Activated naive CD4-positive, alpha-beta T cell treated with anti-CD3 and anti-CD28 coated beads, Interleukin-2, amount 50 U/mL, for 24 hours (primary cell): Measurements from ENCODE around the gene CPXM1.
A peak's percentile ranks its signal among the peaks of the same experiment; 100 is the strongest.
"Not testable (repeated sequence)": the region's sequence is repeated elsewhere in the genome, so short reads cannot be mapped to it uniquely, and the experiment has no call there.

Experiments
- H3K27ac Mint-ChIP-seq: one replicate; pipeline ENCODE4 v1.8.0; 2021; ENCODE audit warnings: mild to moderate bottlenecking, mixed read lengths
- H3K27me3 Mint-ChIP-seq: one replicate; pipeline ENCODE4 v1.8.0; 2021; ENCODE audit warnings: mixed read lengths
- H3K36me3 Mint-ChIP-seq: one replicate; pipeline ENCODE4 v1.8.0; 2021; ENCODE audit warnings: mixed read lengths
- H3K4me1 Mint-ChIP-seq: one replicate; pipeline ENCODE4 v1.8.0; 2021; ENCODE audit warnings: mixed read lengths
- H3K4me3 Mint-ChIP-seq: one replicate; pipeline ENCODE4 v1.8.0; 2021; ENCODE audit warnings: mild to moderate bottlenecking, mixed read lengths
- H3K9me3 Mint-ChIP-seq: one replicate; pipeline ENCODE4 v1.8.0; 2021; ENCODE audit warnings: mixed read lengths

Gene CPXM1

DNA sequence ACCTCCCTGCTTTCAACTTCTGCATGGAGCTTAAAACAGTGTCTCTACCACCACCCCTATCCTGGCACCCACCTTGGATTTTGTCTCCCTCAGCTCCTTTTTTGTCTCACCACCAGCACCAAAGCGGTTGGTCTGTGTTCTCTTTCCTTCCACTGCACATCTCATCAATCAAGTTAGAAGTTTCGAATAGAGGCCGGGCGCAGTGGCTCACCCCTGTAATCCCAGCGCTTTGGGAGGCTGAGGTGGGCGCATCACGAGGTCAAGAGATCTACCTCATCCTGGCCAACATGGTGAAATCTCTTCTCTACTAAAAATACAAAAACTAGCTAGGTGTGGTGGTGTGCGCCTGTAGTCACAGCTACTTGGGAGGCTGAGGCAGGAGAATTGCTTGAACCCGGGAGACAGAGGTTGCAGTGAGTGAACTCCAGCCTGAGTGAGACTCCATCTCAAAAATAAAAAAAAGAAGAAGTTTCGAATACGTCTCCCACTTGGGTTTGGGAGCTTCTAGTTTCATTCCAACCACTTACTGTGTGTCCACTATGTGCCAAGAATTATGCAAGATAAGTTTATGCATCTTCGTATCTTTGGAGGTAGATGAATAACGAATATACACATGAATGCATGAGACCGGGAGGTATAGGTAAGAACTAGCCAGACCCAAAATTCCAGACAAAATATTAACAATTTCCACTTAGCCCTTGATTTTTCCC is 34.1 kb upstream of the CPXM1 start:
- Mint-ChIP-seq H3K27me3 (no peaks in the 10 kb centered on the region), H3K4me3 (no peak overlapping the region), H3K9me3 (no peaks in the 10 kb centered on the region), H3K27ac (no peak overlapping the region), H3K36me3 (peaks cover 4% of the 10 kb centered on the region), H3K4me1 (peaks cover 20% of the 10 kb centered on the region)

DNA sequence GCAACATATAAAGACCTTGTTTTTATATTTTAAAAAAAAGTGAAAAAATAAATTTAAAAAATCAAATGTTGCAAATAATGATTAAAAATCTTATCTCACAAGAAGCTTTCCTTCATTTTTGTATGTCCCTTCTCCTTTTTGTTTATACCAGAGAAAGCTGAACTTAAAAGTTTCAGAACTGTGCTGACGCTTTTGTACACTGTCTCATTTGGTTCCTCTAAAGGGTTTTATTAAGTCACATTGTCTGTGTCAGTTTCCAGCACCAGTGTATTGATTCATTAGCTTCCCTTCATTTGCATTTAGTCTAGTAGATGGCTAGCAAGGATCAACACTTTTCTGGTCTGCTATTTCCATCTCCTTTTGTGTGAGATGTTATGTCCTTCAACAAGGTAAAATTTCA is 33.3 kb upstream of the CPXM1 start:
- Mint-ChIP-seq H3K4me3 (no peak overlapping the region), H3K27ac (no peak overlapping the region), H3K9me3 (no peaks in the 10 kb centered on the region), H3K27me3 (no peaks in the 10 kb centered on the region), H3K36me3 (peaks cover 2% of the 10 kb centered on the region), H3K4me1 (peaks cover 14% of the 10 kb centered on the region)

DNA sequence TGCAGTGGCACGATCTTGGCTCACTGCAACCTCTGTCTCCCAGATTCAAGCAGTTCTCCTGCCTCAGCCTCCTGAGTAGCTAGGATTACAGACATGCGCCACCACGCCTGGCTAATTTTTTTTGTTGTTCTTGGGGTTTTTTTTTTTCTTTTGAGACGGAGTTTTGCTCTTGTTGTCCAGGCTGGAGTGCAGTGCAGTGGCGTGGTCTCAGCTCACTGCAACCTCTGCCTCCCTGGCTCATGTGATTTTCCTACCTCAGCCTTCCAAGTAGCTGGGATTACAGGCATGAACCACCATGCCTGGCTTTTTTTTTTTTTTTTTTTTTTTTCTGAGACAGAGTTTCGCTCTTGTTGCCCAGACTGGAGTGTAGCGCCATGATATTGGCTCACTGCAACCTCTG is 30.8 kb upstream of the CPXM1 start:
- H3K27me3 Mint-ChIP-seq, H3K4me3 Mint-ChIP-seq, H3K36me3 Mint-ChIP-seq, H3K27ac Mint-ChIP-seq, H3K9me3 Mint-ChIP-seq: not testable (repeated sequence)
- H3K4me1 Mint-ChIP-seq = peaks cover 19% of the 10 kb centered on the region

DNA sequence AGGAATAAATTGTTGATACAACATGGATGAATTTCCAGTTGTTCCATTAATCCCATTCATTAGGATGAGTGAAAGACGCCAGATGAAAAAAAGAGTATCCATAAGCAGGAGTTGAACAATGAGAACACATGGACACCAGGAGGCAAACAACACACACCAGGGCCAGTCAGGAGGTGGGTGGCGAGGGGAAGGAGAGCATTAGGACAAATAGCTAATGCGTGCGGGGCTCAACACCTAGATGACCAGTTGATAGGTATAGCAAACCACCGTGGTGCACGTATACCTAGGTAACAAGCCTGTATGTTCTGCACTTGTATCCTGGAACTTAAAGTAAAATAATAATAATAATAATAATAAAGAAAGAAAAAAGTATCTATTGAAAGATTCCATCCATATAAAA is 28.9 kb upstream of the CPXM1 start:
- Mint-ChIP-seq H3K9me3 (no peaks in the 10 kb centered on the region), H3K27me3 (no peaks in the 10 kb centered on the region), H3K27ac (no peak overlapping the region), H3K4me3 (no peak overlapping the region), H3K36me3 (no peaks in the 10 kb centered on the region), H3K4me1 (peaks cover 26% of the 10 kb centered on the region)

DNA sequence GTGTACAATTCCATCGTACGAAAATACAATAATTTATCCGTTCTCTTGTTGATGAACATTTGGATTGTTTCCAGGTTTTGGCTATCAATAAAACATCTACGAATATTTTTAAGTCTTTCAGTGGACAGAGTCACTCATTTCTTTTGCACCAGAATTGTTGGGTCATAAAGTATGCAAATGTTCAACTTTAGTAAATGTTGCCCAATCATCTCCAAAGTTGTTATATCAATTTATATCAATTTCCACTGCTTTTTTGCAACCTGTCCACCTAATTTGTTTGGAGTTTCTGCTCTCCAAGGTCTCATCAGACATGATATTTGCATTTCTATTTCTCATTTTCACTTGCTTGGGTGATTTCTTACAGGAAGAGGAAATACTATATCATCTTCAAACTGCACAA is 26.2 kb upstream of the CPXM1 start:
- H3K4me3 Mint-ChIP-seq = no peak overlapping the region

DNA sequence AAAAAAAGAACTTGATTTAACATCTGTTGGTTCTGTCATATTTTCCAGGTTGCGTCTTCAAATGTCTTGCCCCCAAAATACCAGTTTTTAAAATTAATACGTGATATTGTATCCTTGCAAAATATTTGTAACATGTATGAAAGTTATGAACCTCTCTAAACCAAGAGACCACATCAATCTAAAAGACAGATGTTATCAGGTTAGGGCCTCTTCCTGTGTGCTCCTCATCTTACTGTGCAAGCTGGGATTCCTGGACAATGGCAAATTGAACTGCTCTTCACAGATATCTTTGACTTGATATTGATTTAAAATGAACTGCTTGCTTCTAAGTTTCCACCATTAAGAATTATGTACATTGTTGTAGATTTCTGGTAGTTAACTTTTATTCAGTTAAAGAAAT is 25.3 kb upstream of the CPXM1 start:
- H3K9me3 Mint-ChIP-seq = no peaks in the 10 kb centered on the region
- peaks cover 26% of the 10 kb centered on the region for H3K4me1 Mint-ChIP-seq
- H3K36me3 Mint-ChIP-seq = no peaks in the 10 kb centered on the region
- H3K27ac Mint-ChIP-seq = no peak overlapping the region
- peaks cover 3% of the 10 kb centered on the region for H3K27me3 Mint-ChIP-seq
- peak overlapping the region; percentile 52 for H3K4me3 Mint-ChIP-seq

More for the DNA sequence above, 26.2 kb upstream of the CPXM1 start:
- H3K4me1 Mint-ChIP-seq = peaks cover 24% of the 10 kb centered on the region
- H3K9me3 Mint-ChIP-seq = no peaks in the 10 kb centered on the region
- H3K27ac Mint-ChIP-seq = no peak overlapping the region
- peaks cover 2% of the 10 kb centered on the region for H3K27me3 Mint-ChIP-seq
- H3K36me3 Mint-ChIP-seq = no peaks in the 10 kb centered on the region

DNA sequence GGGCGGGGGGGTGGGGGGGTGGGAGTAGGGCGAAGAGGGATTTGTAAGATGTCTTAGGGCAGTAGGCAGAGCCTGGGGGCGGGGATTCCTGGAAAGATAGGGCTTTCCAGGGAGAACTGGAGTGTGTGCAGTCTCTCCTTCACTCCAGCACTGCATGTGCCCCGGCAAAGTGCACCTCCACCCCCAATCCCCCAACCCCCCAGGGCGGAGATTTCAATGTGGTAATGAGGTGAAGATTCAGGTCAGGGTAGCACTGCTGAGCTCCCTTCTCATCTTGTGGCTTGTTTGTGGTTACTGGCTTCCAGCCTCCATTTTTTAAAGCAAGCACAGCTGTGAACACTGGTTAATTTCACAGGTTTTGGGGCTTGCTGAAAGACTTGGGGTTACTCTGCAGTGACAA is 21.6 kb upstream of the CPXM1 start:
- Mint-ChIP-seq H3K4me3 (peak overlapping the region; percentile 70), H3K27ac (no peak overlapping the region), H3K27me3 (peaks cover 13% of the 10 kb centered on the region), H3K9me3 (no peaks in the 10 kb centered on the region), H3K36me3 (no peaks in the 10 kb centered on the region), H3K4me1 (peaks cover 33% of the 10 kb centered on the region)

DNA sequence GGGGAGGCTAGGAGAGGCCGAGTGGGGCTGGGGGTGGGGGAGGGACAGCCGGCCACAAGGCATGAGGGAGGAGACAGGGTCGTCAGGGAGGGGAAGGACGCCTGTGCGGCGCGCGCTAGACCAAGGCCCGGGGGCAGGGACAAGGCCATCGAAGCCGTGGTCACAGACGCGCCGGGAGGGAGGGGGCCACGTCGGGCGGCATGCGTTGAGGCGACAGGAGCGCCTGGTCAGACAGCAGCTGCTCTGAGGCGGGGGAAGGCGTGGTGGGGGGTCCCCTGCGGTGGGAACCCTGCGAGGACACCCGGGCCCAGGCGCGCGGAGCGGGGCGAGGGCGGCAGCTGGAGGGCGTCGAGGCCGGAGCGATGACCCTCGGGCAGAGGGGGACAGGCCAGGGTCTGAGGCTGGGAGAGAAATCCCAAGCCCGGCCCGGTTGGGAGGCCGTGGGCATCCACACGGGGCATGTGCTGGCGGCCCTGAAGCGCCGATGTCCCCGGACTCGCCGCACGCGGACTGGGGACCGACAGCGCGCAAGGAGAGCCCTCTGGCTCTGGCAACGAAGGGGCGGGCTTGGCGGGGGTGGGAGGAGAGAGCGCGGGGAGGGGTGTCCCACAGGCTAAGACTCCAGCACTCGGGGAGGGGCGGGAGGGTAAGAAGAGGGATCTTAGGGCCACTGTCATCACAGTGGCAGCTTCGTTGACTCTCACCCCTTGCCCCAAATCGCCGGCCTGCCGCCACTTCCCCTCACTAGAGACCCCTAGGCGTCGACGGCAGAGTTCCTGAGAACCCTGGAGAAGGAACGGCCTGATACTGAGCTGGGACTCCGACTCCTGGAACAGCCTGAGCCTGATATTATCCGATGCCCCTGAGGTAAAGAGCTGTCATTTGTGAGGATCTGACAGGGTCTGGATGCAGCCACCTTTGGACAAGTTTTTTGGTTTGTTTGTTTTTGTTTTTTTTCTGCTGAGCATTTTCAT is 20.8 kb upstream of the CPXM1 start:
- Mint-ChIP-seq H3K36me3 (no peaks in the 10 kb centered on the region), H3K4me3 (peak overlapping the region; percentile 70), H3K9me3 (no peaks in the 10 kb centered on the region), H3K4me1 (peaks cover 24% of the 10 kb centered on the region), H3K27ac (no peak overlapping the region), H3K27me3 (peaks cover 13% of the 10 kb centered on the region)

DNA sequence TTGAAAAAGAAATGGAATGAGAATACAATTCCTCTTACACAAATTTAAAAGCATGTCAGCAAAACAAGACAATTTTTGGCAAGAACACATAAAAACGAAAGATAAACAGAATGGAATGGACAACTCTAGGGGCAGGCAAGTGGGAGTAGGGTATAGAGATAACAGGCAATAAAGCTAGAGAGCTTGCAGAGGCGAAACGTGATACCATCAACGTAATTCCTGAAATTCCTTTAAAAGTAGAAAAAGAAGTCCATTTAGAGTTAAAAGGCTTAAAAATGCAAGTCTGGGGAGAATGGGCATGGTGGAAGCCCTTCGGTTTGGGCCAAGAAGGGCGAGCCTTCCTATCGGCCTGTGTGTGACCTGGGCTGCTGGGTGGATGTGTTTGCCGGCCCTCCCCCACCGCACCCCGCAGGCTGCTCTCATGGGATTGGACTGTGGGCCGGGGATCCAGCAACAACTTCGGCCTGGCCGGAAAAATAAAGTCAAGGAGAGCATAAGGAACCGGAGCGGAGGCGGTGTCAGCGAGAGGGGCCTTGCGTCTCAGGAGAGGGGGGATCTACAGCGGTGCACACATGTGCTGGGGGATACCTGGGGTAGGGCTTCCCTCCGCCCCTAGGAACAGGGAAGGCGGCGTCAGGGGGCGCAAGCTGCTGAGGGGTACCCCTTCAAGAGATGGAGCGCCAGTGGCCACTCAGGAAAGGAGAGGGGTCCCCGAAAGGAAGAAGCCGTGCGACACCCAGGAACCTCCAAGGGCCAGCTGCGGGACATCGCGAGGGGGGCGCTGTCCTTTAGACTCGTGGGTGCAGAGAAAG is 19.9 kb upstream of the CPXM1 start:
- H3K36me3 Mint-ChIP-seq = no peaks in the 10 kb centered on the region
- H3K27me3 Mint-ChIP-seq = peaks cover 13% of the 10 kb centered on the region
- no peak overlapping the region for H3K27ac Mint-ChIP-seq
- H3K4me3 Mint-ChIP-seq = no peak overlapping the region
- H3K9me3 Mint-ChIP-seq = no peaks in the 10 kb centered on the region
- peaks cover 17% of the 10 kb centered on the region for H3K4me1 Mint-ChIP-seq

DNA sequence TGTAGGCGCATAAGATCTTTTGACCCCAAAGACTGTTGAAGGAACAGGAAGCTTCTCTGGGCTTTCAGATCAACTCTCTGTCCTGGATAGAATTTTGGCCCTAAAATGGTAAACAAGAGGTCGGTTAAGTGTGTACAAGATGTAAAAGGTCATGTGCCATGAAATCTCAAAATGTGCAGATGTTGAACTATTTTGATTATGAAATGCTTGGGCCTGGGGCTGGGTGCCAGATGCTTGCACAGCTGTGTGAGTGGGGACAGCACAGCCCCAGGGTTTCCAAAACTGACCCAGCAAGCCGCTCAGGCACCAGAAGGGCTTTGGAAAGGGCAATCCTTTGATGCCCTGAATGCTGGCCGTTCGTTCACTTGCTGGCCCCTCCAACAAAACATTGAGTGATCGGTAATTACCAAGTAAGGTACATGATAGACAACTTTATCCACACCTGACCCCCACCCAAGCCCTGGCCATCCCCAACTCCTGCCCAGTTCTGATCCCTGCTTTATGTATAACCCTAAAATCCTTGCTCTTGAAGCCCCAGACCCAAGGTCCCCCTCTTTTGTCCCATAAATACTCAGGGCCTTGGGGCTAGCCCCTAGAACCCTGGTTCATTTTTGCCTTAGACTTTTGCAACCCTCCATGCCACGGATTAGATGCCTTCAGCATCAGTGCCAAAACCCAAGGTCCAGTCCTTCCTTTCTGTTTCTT is 17.6 kb upstream of the CPXM1 start:
- Mint-ChIP-seq H3K36me3 (no peaks in the 10 kb centered on the region), H3K27me3 (peaks cover 13% of the 10 kb centered on the region), H3K9me3 (no peaks in the 10 kb centered on the region), H3K27ac (no peak overlapping the region), H3K4me3 (no peak overlapping the region), H3K4me1 (peaks cover 17% of the 10 kb centered on the region)

DNA sequence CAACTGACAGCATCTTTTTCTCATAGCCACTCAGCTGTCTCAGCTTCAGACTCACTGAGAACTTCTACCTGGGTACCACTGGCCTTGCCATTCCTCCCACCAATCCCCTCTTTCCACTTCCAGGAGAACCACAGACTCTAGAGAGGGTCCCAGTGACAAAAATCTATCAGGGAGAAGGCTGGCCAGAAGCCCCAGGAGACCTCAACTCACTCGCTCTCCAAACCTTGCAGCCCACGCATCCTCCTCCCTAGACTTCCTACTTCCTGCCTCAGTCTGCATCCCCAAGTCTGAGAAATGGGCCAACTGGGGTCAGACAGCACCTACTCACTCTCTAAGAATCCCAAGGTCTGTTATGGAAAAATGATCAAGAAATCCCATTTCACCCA is 16.9 kb upstream of the CPXM1 start:
- peak overlapping the region; percentile 13 for H3K27ac Mint-ChIP-seq
- H3K4me3 Mint-ChIP-seq = no peak overlapping the region
- H3K9me3 Mint-ChIP-seq = peaks cover 1% of the 10 kb centered on the region
- no peaks in the 10 kb centered on the region for H3K36me3 Mint-ChIP-seq
- H3K4me1 Mint-ChIP-seq = peaks cover 17% of the 10 kb centered on the region
- H3K27me3 Mint-ChIP-seq = peaks cover 14% of the 10 kb centered on the region

DNA sequence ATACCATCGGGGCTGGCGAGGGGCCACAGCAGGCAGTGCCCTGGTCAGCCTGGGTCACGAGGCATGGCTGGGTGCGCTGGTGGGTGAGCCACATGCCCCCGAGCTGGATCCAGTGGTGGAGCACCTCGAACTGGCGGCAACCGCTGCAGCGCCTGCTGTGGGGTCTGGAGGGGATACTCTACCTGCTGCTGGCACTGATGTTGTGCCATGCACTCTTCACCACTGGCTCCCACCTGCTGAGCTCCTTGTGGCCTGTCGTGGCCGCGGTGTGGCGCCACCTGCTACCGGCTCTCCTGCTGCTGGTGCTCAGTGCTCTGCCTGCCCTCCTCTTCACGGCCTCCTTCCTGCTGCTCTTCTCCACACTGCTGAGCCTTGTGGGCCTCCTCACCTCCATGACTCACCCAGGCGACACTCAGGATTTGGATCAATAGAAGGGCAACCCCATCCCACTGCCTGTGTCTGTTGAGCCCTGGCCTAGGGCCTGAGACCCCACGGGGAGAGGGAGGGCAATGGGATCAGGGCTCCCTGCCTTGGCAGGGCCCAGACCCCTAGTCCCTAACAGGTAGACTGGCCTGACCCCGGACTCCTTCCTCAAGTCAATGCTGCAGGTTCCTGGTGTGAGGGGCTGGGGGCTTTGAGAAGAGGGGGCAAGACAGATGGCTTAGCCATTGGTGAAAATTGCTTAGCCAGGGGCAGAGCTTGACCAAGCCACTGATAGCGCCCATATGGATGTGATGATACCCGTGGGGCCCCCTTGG is 16.3 kb upstream of the CPXM1 start:
- H3K36me3 Mint-ChIP-seq = no peaks in the 10 kb centered on the region
- H3K9me3 Mint-ChIP-seq = peaks cover 7% of the 10 kb centered on the region
- peaks cover 18% of the 10 kb centered on the region for H3K27me3 Mint-ChIP-seq
- peaks cover 12% of the 10 kb centered on the region for H3K4me1 Mint-ChIP-seq
- no peak overlapping the region for H3K27ac Mint-ChIP-seq
- H3K4me3 Mint-ChIP-seq = no peak overlapping the region

DNA sequence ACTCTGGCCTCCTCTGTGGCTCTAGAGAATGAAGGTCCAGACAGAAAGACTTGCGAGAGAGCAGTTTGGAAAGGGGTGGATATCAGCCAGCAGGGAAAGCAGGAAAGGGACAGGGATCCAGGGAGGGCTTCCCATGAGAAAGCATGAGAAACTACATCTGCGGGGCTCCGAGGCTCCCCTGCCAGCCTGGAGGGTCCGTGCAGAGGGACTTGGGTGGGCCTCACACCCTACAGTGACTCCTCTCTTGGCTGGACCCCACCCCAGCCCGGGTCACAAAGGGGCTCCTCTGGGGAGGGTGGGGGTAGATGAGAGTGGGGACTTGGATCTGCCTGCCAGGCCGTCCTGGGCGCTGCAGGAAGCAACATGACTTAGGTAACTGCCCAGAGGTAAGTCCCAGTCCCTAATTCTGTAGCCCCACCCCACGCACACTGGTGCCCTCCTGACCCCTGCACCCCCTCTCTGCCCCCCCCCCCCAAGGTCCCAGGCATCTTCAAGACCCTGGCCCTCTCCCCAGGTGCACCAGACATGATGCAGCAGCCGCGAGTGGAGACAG is 15.7 kb upstream of the CPXM1 start, which contains the start of gene TMEM239:
TSS of gene TMEM239 (plus strand) at position 335 of the 553 bp plus-strand sequence. CDS start at position 526, 191 bp downstream.
- H3K27ac Mint-ChIP-seq = peak within 1 kb of the TSS; percentile 41
- no peak within 1 kb of the TSS for H3K4me3 Mint-ChIP-seq
- peaks cover 8% of the 10 kb centered on the region for H3K4me1 Mint-ChIP-seq
- no peaks in the 10 kb centered on the region for H3K36me3 Mint-ChIP-seq
- peaks cover 9% of the 10 kb centered on the region for H3K9me3 Mint-ChIP-seq
- peaks cover 20% of the 10 kb centered on the region for H3K27me3 Mint-ChIP-seq

DNA sequence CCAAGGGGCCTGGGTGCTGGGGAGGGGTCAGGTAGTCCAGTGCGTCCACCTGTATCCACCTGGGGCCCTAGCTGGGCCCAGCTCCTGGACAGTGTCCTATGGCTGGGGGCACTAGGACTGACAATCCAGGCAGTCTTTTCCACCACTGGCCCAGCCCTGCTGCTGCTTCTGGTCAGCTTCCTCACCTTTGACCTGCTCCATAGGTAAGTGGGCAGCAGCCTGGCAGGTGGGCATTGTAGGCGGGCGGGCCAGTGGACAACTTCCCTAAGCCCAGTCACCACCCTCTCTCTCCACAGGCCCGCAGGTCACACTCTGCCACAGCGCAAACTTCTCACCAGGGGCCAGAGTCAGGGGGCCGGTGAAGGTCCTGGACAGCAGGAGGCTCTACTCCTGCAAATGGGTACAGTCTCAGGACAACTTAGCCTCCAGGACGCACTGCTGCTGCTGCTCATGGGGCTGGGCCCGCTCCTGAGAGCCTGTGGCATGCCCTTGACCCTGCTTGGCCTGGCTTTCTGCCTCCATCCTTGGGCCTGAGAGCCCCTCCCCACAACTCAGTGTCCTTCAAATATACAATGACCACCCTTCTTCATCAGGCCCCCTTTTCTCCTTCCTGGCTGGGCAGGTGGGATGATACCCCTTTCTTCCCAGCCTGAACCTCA is 14.9 kb upstream of the CPXM1 start:
- H3K4me3 Mint-ChIP-seq = no peak overlapping the region
- no peak overlapping the region for H3K27ac Mint-ChIP-seq
- peaks cover 7% of the 10 kb centered on the region for H3K4me1 Mint-ChIP-seq
- H3K9me3 Mint-ChIP-seq = peaks cover 9% of the 10 kb centered on the region
- no peaks in the 10 kb centered on the region for H3K36me3 Mint-ChIP-seq
- H3K27me3 Mint-ChIP-seq = peaks cover 23% of the 10 kb centered on the region
